Stimulated activated CD4-positive, alpha-beta T cell treated with anti-CD3 and anti-CD28 coated beads, Interleukin-1b, Interleukin-23, amount 100 ng/mL, for 24 hours (primary cell): Measurements from ENCODE around the gene SFXN1.
"Not testable (repeated sequence)": the region's sequence is repeated elsewhere in the genome, so short reads cannot be mapped to it uniquely, and the experiment has no call there.

Experiments
- DNase-seq, 4 experiments: peaks; one replicate each; pipeline ENCODE4 v3.0.0-alpha.2; 2020; ENCODE audit warnings: low read depth in 4 of 4, low spot score in 1 of 4

Gene SFXN1, protein sequence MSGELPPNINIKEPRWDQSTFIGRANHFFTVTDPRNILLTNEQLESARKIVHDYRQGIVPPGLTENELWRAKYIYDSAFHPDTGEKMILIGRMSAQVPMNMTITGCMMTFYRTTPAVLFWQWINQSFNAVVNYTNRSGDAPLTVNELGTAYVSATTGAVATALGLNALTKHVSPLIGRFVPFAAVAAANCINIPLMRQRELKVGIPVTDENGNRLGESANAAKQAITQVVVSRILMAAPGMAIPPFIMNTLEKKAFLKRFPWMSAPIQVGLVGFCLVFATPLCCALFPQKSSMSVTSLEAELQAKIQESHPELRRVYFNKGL

DNA sequence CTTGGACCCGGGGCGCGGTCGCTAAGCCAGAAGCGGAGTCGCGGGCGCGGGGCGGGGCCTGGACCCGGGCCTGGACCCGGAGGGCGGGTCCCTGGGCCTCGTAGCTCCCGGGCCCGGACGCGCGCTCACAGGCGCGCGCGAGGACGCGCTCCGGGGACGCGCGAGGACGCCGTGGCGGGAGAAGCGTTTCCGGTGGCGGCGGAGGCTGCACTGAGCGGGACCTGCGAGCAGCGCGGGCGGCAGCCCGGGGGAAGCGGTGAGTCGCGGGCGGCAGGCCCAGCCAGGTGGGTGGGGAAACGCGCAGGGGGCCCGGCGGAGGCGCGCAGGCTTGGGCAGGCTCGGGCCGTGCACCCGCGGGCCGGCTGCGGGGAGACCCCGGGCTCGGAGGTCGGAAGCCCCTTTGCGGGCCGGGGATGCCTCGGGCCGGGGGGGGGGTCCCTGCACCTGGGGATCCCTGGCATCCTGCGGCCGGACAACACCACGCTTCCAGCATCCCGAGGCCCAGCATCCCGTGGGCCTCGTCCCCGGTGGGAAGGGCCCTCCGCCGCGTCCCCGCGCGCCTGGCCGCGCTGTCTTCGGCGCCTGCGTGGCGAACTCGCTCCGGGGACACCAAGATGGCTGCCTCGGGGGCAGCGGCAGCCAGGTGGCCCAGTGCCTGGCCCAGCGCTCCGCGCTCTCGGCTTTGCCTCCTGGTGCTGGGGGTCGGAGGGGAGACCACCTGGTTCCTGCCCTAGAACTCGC, at the start of gene SFXN1:
Gene SFXN1, plus strand, starts transcription at position 177 of the 741 bp plus-strand sequence. CDS start 13,544 bp downstream, outside the sequence.
- peak; percentile 36 to 79 (median 64) for DNase-seq

DNA sequence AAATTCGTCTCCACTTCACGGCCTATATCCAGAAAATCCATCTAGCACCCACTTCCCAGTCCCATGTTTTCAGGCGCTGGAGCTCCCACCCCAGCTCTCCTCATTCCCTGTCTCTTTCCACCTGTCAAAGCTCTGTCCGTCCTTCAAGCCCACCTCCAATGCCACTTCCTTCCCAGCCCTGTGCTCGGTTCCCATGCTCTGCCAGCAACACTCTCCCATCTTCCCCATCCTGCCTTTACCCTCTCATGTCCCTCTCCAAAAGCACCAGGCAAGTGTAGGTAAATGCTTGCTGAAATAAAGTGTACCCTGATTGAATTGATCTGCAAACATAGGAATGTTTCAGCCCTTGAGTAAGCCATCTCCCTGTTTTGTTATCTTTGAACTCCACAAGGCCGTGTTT, 43.6 kb upstream of the SFXN1 start:
- no peak for DNase-seq

DNA sequence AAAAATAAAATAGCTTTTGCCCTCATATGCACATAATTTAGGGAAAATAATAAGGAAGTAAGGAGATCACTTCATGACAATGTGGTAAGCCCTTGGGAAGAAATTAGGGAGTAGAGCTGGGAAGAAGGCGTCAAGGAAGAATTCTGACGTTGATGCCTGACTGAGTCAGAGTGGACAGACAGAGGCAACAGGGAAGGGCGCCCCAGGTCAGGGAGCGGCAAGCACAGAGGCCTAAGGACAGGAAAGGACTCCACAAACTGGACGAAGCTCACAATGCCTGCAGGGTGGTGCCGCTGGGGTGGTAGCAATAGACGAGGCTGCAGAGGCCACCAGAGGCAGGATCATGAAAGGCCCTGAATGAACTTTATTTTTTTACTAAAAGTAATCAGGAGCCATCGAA, 42.0 kb upstream of the SFXN1 start:
- no peak for DNase-seq

DNA sequence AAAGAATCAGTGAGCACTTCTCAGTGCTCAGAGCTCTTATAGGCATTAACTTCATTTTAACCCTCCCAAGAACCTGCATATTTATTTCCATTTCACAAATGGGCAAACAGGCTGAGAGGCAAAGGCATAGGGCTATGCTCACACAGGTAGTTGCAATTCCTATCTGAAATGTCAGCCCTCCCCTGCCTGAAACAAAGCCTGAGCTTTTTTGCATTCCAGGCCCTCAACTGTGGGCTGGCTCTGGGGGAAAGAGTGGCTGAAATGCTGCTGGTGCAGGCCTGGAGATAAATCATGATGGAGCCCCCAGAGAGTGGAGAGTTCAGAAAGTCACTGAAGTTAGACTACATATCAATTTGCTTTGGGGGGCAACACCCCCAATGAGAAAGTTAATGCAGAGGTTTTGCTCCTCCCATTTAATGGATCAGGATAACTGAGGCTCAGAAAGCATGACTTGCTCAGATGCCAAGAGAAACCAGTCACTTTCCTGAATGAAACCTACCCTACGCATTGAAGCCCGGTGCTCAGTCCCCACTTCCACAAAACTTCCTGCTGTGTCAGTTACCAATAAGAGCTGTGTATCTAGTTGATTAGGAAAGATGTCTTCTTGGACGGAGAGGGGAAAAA, 40.0 kb upstream of the SFXN1 start:
- DNase-seq: no peak

DNA sequence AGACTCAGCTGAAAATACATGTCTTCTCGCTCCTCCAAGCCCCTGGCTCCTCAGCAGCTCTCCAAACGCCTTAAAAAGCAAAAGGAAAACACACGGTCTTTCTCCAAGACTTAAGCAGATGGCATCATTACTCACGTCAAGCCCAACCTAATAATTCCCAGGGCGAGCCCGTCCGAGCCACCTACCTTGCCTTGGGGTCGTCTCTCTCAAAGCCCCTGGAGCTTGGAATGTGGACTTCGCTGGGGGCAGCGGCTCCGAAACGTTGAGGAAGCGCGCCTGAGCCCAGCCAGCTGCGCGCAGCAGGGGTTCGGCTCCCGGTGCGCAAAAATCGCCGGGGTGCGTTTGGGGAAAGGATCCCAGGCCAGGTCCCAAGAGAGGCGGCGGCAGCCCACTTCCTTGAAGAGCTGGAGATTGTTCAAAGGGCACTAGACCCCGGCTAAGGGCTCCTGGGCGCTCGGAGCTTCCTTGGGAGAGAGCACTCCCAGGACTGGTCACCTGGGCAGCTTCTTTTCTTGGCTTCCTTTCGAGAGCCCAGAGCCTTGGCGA, 34.8 kb upstream of the SFXN1 start:
- DNase-seq: no peak

DNA sequence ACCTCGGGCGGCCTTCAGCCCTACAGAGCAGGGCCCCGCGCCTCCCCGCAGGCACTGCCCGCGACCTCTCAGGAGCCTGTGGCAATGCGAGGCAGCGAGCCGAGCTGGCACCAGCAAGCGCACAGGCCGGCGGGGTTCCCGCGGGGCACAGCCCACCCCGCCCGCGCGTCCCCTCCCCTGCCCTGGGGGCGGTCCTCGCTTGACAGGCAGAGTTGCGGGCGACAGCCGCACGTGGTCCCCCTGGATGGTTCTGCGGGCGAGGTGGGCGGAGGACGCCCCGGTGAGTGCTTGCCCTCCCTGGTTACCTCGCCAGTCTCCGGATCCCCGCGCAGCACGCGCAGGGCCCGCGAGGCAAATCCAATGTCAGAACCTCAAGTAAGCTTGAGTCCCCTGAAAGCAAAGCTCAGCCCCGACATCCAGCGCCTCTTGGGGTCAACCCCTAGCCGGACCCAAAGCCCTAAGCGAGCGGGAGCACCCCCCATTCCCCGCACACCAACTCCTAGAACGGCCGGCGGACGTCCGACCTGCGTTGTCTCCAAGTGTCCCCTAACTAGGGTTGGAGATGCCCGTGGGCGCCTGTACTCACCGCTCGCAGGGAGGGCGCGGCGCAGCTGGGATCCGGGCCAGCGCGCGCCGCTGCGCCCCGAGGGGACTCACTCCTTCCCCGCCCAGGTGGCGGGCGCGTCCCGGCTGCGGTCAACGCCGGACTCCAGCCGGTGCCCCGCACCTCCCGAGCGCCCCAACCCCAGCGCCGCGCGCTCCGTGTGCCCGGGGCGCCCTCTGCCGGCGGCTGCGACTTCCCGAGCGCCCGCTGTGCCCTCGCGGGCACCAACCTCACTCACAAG, 34.1 kb upstream of the SFXN1 start, which contains the start of gene DRD1:
Gene DRD1, minus strand, starts transcription at position 123 of the 845 bp plus-strand sequence. CDS start 1,083 bp downstream, outside the sequence.
- peak; percentile 35 to 48 (median 41) for DNase-seq

DNA sequence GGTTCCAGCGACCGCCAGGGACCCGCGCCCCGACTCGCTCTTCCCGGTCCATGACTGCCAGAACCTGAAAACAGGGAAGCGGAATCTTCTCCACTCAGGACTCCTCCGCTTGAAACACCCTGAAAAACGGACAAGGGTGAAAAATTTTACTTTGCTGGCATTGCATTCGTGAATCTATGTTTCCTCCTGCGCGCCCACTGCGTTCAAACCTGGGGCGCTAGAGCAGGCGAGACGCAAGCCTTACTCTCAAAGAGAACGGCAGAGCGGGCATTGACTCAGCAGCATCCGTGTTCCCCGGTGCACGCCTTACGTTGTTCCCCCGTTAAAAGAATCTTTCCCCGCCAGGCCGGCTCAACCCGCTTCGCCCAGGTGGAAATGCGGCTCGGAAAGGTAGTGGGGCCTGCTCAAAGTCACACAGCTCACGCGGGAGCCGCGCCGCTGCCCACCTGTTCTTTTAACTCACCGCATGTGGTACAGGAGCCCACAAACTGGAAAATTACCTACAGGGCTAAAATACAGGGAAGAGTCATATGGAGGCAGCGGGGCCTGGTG, 33.4 kb upstream of the SFXN1 start:
- no peak for DNase-seq

DNA sequence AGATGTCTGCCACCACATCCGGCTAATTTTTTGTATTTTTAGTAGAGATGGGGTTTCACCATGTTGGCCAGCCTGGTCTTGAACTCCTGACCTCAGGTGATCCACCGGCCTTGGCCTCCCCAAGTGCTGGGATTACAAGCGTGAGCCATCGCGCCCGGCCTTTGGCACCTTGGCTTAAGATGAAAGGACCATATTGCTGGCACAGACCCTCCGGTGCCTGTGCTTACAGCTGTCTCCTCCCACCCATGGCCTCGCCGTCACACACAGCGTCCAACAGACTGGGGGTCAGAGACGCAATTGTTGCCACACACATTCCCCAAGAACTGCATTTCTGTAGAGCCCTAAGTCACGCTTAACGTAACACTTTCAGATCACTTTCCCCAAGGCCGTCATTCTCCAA, 32.0 kb upstream of the SFXN1 start:
- not testable (repeated sequence) for DNase-seq

DNA sequence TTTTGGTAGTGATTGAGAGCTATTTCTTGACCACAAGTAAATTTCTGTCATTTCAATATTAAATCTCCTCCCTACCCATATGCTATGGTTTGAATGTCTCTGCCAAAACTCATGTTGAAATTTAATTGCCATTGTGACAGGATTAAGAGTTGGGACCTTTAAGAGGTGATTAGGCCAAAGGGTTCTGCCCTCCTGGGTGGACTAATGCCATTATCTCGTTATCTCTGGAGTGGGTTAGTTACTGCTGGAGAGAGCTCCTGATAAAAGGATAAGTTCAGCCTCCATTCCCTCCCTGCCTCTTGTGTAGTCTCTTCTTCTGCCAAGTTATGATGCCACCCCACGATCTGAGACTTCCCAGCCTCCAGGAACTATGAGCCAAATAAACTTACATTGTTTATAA, 30.8 kb upstream of the SFXN1 start:
- DNase-seq: no peak

DNA sequence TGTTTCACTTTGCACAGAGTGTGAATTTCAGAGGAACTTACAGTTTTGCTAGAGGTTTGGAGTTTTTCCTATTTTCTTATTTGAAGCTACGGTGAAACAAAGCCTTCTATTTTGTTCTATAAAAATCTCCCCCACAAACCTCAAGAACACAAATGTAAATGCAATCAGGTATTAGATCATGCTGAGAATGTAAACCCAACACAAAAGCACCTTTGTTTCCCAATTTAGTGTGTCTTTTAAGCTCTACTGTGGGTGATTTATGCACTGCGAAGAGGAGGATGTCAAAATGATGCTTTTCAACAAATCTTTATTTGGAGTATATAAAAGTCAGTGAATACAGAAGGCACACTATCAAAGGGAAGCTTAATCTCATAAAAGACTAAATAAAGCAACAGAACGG, 30.1 kb upstream of the SFXN1 start:
- no peak for DNase-seq

DNA sequence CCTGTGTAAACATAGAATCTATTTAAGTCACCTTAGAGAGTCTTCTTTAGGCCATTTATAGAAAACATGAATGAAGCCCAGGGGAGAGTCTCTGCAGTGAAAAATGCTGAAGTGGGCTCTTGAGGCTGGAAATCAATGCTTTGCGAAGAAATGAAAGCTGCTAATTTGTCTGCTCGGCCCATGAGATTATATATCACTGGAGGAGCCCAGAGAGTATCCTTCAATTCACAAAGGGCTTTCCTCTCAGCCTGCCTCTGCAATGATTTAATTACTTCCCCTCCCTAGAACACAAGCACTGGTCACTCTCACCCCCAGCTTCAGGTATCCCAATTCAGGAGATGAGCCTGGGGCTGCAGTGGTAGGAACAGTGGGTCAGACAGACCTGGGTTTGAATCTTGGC, 26.2 kb upstream of the SFXN1 start:
- DNase-seq: no peak

DNA sequence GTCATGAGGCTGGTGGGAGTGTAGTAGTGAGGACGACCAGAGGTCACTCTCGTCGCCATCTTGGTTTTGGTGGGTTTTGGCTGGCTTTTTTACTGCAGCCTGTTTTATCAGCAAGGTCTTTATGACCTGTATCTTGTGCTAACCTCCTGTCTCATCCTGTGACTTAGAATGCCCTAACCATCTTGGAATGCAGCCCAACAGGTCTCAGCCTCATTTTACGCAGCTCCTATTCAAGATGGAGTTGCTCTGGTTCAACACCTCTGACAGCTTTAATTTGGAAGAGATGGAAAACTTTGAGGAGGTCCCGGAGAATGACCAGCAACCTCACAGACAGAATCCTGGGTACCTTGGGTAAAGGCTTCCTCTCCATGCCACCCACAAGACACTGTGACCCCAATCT, 24.0 kb upstream of the SFXN1 start:
- not testable (repeated sequence) for DNase-seq

DNA sequence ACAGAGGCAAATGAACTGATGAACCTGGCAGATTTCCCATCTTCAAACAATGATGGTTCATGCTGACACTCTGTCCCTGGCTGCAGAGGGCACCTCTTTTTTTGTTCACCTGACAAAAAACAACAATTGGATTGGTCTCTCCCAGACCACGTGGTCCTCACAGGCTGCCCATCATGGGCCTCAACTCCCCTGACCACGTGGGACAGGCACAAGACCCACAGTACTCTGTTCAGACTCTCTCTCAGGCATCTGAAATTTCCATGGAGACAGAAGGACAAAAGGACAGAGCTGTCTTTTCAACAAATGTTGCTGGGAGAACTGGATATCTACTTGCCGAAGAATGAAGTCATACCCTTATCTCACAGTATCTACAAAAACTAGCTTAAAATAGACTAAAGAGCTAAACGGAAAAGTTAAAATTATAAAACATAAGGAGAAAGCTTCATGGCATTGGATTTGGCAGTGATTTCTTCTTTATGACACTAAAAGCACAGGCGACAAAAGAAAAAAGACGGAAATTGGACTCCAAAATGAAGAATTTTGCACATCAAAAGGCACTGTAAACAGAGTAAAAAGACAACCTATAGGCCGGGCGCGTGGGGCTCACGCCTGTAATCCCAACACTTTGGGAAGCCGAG, 22.1 kb upstream of the SFXN1 start:
- no peak for DNase-seq

DNA sequence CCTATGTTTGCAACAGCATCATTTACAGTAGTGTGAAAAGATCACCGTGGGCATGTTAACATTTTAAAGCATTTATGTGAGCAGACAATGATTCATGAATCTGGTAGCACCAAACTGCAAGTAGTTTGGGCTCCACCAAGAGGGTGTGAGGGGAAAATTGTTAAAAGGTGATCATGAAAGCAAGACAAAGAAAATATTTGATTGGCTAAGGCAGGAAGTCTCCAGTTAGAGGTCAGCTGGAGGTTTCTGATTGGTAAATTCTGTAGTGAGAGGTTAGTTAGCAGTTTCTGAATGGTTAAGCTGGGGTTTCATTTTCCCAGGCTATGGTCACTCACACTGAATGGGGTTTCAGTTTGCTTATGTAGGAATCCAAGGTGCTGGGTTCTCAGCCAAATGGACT, 20.9 kb upstream of the SFXN1 start:
- no peak for DNase-seq

DNA sequence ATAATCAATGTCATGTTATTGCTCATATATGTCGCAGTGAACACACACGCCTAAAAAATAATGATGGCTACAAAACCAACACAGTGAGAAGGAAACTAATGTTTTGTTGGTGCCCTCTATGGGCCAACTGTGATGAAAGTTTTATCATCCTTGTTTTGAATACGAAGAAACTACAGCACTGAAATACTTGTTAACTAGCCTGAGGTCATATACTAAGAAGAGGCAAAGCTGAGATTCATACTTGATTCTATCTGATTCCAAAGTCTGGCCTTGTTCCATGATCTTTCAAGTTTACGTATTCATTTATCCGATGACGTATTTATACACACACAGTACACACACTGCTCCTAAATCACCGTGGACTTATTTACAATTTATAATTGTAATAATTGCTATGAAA, 18.2 kb upstream of the SFXN1 start:
- no peak for DNase-seq

DNA sequence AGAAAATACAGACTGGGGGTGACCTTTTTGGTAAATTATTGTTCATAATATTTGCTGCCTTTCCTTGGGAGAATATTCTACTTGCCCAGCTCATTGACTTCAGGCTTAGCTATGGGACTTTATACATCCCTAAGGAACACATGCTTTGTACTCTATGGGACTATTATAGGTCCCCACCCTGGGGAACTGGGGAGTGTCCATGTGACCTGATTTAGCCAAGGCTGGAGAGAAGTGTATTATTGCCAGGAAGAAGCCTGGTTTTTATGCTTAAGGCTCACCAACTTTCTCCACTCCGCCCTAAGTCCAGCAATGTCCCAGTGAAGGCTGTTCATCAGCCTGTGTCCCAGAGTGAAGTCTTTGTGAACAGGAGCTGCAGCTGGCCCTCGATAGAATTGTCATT, 17.8 kb upstream of the SFXN1 start:
- no peak for DNase-seq

DNA sequence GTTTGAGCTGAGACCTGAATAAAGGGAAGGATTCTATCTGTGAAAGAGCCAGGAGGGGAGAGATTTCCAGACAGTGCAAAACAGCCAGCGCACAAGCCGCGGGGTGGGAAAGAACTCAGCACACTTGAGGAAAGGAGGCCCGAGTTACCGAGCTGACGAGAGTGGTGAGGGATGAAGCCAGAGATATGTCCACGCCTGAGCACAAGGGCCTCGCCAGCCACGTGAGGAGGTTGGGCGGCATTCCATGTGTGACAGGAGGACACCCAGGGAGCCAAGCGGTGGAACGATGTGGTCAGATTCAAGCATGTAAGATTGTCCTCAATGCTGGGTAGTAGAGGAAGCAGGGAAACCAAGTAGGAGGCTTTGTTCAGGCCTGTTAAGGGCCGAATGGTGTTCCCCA, 17.0 kb upstream of the SFXN1 start:
- DNase-seq: no peak

DNA sequence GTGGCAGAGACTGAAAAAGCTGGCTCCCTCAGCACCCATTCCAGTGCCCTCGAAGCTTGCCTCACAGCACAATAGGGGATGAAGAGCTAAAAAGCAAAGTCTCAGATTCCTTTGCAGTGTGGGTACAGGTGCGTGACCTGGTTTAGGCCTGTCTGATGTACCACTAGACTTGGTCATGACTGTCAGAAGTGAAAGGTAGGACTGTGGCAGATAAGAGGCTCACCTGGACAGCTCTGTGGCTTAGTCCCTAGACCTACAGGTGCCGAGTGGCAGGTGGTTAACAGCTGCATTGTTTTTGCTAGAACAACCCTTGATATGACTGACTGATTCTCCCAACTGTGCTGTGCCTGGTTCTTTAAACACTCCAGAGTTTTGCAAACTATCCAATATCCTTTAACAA, 14.7 kb upstream of the SFXN1 start:
- no peak for DNase-seq

DNA sequence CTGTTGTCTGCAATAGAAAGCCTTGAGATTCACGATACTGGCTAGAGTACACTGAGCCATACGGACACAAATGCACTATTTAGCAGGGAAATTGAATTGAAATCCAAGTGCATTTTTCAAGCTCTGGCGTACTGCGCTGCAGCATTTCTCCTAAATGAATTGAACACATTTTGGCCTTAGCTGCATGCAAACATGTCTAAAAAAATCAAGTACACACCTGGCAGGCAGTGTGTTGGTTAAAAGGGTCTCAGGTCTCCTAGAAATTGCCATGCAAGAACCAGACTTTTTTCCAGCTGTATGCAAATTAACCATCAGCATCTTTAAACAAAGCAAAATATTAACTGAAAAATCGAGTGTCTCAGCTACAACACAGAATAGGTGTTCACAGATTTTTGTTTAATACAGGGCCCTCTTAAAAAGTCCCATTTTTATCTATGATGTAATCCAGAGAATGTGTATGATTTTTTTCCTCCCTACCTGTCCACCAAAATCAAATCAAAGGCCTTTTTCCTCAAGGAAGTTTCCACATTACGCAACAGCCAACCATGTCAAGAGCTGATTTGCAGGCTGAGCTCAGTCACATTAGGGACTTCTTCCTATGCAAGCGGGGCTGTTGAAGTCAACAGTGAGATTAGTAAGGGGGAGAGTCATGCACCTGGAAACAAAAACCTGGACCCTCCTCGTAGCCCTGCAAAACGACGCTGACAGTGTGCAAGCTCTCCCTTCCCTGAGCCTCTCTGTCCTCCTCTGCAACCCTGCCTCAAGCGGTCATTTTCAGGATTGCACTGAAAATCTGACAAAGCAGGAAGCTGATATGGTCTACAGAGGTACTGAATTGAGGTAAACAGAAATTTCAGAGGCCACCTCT, 14.1 kb upstream of the SFXN1 start:
- peak; percentile 31 to 64 (median 48) for DNase-seq
